Parathyroid adenoma (tissue), 2 donors: ENCODE data around the gene DIP2C.

Source experiments
- H2AFZ ChIP-seq: fragments of 300-600 bp; sonication (generic); one replicate; pipeline ENCODE4 v1.7.0; 2017; ENCODE audit warnings: antibody characterized with exemption, mild to moderate bottlenecking
- H3K27ac ChIP-seq: fragments of 300-600 bp; sonication (generic); one replicate; pipeline ENCODE4 v1.7.0; 2017
- H3K27me3 ChIP-seq: fragments of 300-600 bp; sonication (generic); one replicate; pipeline ENCODE4 v1.7.0; 2017; ENCODE audit warnings: low read length; ENCODE audit not compliant: control insufficient read depth, insufficient read depth
- H3K36me3 ChIP-seq: fragments of 300-600 bp; sonication (generic); one replicate; pipeline ENCODE4 v1.7.0; 2017; ENCODE audit warnings: low read length; ENCODE audit not compliant: control insufficient read depth, insufficient read depth
- H3K4me1 ChIP-seq: fragments of 300-600 bp; sonication (generic); one replicate; pipeline ENCODE4 v1.7.0; 2017; ENCODE audit warnings: control low read depth
- H3K4me2 ChIP-seq: fragments of 300-600 bp; sonication (generic); one replicate; pipeline ENCODE4 v1.7.0; 2017; ENCODE audit warnings: low read length
- H3K4me3 ChIP-seq: fragments of 300-600 bp; sonication (generic); one replicate; pipeline ENCODE4 v1.7.0; 2017; ENCODE audit warnings: low read depth, low read length
- H3K79me2 ChIP-seq: fragments of 300-600 bp; sonication (generic); one replicate; pipeline ENCODE4 v1.7.0; 2017; ENCODE audit warnings: control low read depth
- H3K9ac ChIP-seq: fragments of 300-600 bp; sonication (generic); one replicate; pipeline ENCODE4 v1.7.0; 2017; ENCODE audit warnings: mild to moderate bottlenecking
- H3K9me3 ChIP-seq: fragments of 300-600 bp; sonication (generic); one replicate; pipeline ENCODE4 v1.7.0; 2017; ENCODE audit warnings: low read length; ENCODE audit not compliant: control insufficient read depth
- TF ChIP-seq, protein P1 (sequence below): fragments of 300-600 bp; sonication (generic); IDR thresholded peaks from one replicate; pipeline ENCODE4 v1.7.0; 2017; ENCODE audit warnings: antibody characterized with exemption, mild to moderate bottlenecking
- donor health status: primary hyperparathyroidism.

DIP2C gene

GRCh38 chr10:412109-412508, 277.4 kb downstream of the DIP2C start:
- TF ChIP-seq, protein P1, sequence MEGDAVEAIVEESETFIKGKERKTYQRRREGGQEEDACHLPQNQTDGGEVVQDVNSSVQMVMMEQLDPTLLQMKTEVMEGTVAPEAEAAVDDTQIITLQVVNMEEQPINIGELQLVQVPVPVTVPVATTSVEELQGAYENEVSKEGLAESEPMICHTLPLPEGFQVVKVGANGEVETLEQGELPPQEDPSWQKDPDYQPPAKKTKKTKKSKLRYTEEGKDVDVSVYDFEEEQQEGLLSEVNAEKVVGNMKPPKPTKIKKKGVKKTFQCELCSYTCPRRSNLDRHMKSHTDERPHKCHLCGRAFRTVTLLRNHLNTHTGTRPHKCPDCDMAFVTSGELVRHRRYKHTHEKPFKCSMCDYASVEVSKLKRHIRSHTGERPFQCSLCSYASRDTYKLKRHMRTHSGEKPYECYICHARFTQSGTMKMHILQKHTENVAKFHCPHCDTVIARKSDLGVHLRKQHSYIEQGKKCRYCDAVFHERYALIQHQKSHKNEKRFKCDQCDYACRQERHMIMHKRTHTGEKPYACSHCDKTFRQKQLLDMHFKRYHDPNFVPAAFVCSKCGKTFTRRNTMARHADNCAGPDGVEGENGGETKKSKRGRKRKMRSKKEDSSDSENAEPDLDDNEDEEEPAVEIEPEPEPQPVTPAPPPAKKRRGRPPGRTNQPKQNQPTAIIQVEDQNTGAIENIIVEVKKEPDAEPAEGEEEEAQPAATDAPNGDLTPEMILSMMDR, result no peak
- H2AFZ ChIP-seq, result no peak overlapping the region
- no peak overlapping the region for H3K4me3 ChIP-seq
- H3K36me3 ChIP-seq, result no peaks in the 10 kb centered on the region
- no peaks in the 10 kb centered on the region for H3K9me3 ChIP-seq
- no peak overlapping the region for H3K27ac ChIP-seq
- no peaks in the 10 kb centered on the region for H3K4me1 ChIP-seq
- H3K9ac ChIP-seq, result no peak overlapping the region
- no peak overlapping the region for H3K4me2 ChIP-seq
- no peaks in the 10 kb centered on the region for H3K27me3 ChIP-seq
- H3K79me2 ChIP-seq, result no peaks in the 10 kb centered on the region

- H3K27me3 ChIP-seq, result no peaks in the 10 kb centered on the region
Observed at GRCh38 chr10:411603-412002, 277.9 kb downstream of the DIP2C start.

DNA sequence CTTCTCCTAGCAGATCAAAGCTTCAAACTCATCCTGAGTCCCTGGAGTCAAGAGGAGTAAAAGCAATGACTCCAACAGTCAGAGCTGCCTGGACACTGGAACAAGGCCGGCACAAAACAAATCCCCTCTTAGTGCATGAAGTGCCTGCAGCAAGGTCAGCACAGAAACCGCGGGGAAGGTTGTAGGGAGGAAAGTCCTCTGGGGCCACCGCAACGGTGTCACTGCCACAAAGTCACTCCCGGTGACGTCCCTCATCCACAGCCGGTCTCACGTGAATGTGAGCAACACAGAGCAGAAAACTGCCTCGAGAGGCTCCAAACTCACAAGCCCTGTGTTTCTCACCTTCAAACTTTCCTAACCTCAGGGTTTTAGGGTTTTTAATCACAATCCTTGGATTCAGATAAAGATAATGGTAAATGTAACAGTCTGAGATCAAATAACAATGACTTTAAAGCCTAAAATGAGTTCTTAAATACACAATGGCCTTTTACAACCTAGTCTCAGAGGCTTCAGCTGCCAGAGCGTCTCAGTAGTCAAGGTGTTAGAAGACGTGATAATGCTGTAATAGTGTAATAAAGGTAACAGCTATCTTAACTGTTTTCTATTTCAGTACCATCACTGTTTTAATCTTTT, 279.9 kb downstream of the DIP2C start:
- H3K9ac ChIP-seq, result no peak overlapping the region
- no peak overlapping the region for H3K4me3 ChIP-seq
- TF ChIP-seq, protein P1, result no peak
- H3K27ac ChIP-seq, result no peak overlapping the region
- no peak overlapping the region for H2AFZ ChIP-seq
- H3K9me3 ChIP-seq, result no peaks in the 10 kb centered on the region
- H3K4me1 ChIP-seq, result peaks cover 8% of the 10 kb centered on the region
- no peaks in the 10 kb centered on the region for H3K36me3 ChIP-seq
- no peaks in the 10 kb centered on the region for H3K79me2 ChIP-seq
- H3K27me3 ChIP-seq, result no peaks in the 10 kb centered on the region
- H3K4me2 ChIP-seq, result no peak overlapping the region

More at GRCh38 chr10:411603-412002, 277.9 kb downstream of the DIP2C start:
- Histone ChIP-seq H3K36me3 (no peaks in the 10 kb centered on the region), H3K79me2 (no peaks in the 10 kb centered on the region), H3K9ac (no peak overlapping the region), H3K4me2 (no peak overlapping the region), H2AFZ (no peak overlapping the region), H3K9me3 (no peaks in the 10 kb centered on the region), H3K27ac (no peak overlapping the region), H3K4me3 (no peak overlapping the region), H3K4me1 (no peaks in the 10 kb centered on the region)
- TF ChIP-seq, protein P1, result no peak

DNA sequence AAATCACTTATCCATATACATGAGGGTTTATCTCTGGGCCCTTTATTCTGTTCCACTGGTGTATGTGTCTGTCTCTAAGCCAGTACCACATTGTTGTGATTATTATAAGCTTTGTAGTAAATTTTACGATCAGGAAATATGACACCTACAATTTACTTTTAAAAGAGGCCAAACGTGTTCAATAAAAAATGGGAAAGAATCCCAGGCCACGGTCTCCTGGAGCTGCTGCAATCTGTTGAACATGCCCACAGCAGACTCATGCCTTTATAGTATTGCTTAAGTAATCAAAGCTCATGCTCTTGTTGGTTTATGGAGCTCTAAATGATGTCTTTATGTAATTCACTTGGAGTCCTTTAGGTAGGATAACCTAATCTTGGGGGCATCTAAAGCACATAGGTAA, 281.2 kb downstream of the DIP2C start:
- TF ChIP-seq, protein P1, result no peak
- no peak overlapping the region for H3K27ac ChIP-seq
- no peaks in the 10 kb centered on the region for H3K27me3 ChIP-seq
- peaks cover 8% of the 10 kb centered on the region for H3K4me1 ChIP-seq
- H3K36me3 ChIP-seq, result no peaks in the 10 kb centered on the region
- no peak overlapping the region for H3K4me2 ChIP-seq
- no peaks in the 10 kb centered on the region for H3K79me2 ChIP-seq
- H3K9me3 ChIP-seq, result no peaks in the 10 kb centered on the region
- H3K4me3 ChIP-seq, result no peak overlapping the region
- no peak overlapping the region for H2AFZ ChIP-seq
- H3K9ac ChIP-seq, result no peak overlapping the region

- Histone ChIP-seq H3K27me3 (no peaks in the 10 kb centered on the region), H3K9me3 (no peaks in the 10 kb centered on the region), H3K4me3 (no peak overlapping the region), H3K27ac (no peak overlapping the region), H3K4me2 (no peak overlapping the region), H3K4me1 (peaks cover 8% of the 10 kb centered on the region), H2AFZ (no peak overlapping the region), H3K79me2 (no peaks in the 10 kb centered on the region), H3K9ac (no peak overlapping the region), H3K36me3 (no peaks in the 10 kb centered on the region)
- TF ChIP-seq, protein P1, result no peak
Observed at GRCh38 chr10:406976-407375, 282.5 kb downstream of the DIP2C start.
